ENCODE results near the gene ERBB3.

GRCh38 chr12:56128670-56129205 lies 48.8 kb downstream of the ERBB3 start:
- TF ChIP-seq CTCF (IDR thresholded peaks at IDR 0.05; ENCODE audit: poor library complexity) (no peak), EZH2phosphoT487 (IDR thresholded peaks at IDR 0.05; ENCODE audit: low read depth, severe bottlenecking, unreplicated experiment) (no peak), EZH2 (IDR thresholded peaks at IDR 0.05; ENCODE audit: borderline replicate concordance) (no peak)
